Activated T-helper 2 cell treated with anti-CD3 and anti-CD28 coated beads, Interferon-gamma antibody, Interleukin-2, Interleukin-4, amounts not matched to agents 10 μg/mL and 5 μg/mL and 100 μg/mL, durations not matched to agents 14 hours and 24 hours and 36 hours (primary cell): ENCODE measurements around the gene PRDM1. TPM values are rescaled to one million over a fixed set of nuclear protein-coding genes. Genes with fewer than 3 reads are reported as not detected.
"Not testable (repeated sequence)": the region's sequence is repeated elsewhere in the genome, so short reads cannot be mapped to it uniquely, and the experiment has no call there.

Experiments used
- DNase-seq: peaks from one replicate; pipeline ENCODE4 v3.0.0; 2021; ENCODE audit warnings: low spot score
- H3K27ac Mint-ChIP-seq: one replicate; pipeline ENCODE4 v1.8.0; 2021; ENCODE audit warnings: mixed read lengths
- H3K27me3 Mint-ChIP-seq: one replicate; pipeline ENCODE4 v1.8.0; 2021; ENCODE audit warnings: low read depth, mixed read lengths
- H3K36me3 Mint-ChIP-seq: one replicate; pipeline ENCODE4 v1.8.0; 2021; ENCODE audit warnings: low read depth, mixed read lengths
- H3K4me1 Mint-ChIP-seq: one replicate; pipeline ENCODE4 v1.8.0; 2021; ENCODE audit warnings: low read depth, mixed read lengths
- H3K4me3 Mint-ChIP-seq: one replicate; pipeline ENCODE4 v1.8.0; 2021; ENCODE audit warnings: low read depth, mild to moderate bottlenecking, moderate library complexity, mixed read lengths
- H3K9me3 Mint-ChIP-seq: one replicate; pipeline ENCODE4 v1.8.0; 2021; ENCODE audit warnings: mixed read lengths
- intact Hi-C: fragments of 100-400 bp; cut with micrococcal nuclease; formaldehyde crosslinking; loops from one replicate; pipeline ENCODE4 v1.15.1; 2023
- total RNA-seq: library from RNA; stranded (reverse); gene quantifications from 2 replicates; pipeline ENCODE4 v1.2.3, GENCODE V29; 2022

The PRDM1 gene
- total RNA-seq, 1 donor from 2014 or later = 52.3 TPM

- peak overlapping the region; percentile 98 for H3K27ac Mint-ChIP-seq
Measured at GRCh38 chr6:106142876-106143431, 56.8 kb downstream of the PRDM1 start.

GRCh38 chr6:106143665-106144064 lies 57.5 kb downstream of the PRDM1 start:
- Mint-ChIP-seq H3K27ac (peak overlapping the region; percentile 20), H3K9me3 (no peaks in the 10 kb centered on the region), H3K36me3 (no peaks in the 10 kb centered on the region), H3K4me1 (peaks cover 74% of the 10 kb centered on the region), H3K27me3 (no peaks in the 10 kb centered on the region), H3K4me3 (no peak overlapping the region)
- DNase-seq = no peak
- intact Hi-C loops = no loop called here

More at GRCh38 chr6:106142876-106143431, 56.8 kb downstream of the PRDM1 start:
- Mint-ChIP-seq H3K36me3 (no peaks in the 10 kb centered on the region), H3K9me3 (no peaks in the 10 kb centered on the region), H3K27me3 (no peaks in the 10 kb centered on the region), H3K4me3 (no peak overlapping the region), H3K4me1 (peaks cover 73% of the 10 kb centered on the region)
- intact Hi-C loops = no loop called here
- DNase-seq = no peak

GRCh38 chr6:106145144-106145543 lies 59.0 kb downstream of the PRDM1 start:
- H3K4me1 Mint-ChIP-seq = peaks cover 81% of the 10 kb centered on the region
- no peak overlapping the region for H3K27ac Mint-ChIP-seq
- H3K4me3 Mint-ChIP-seq = no peak overlapping the region
- no peak for DNase-seq
- H3K27me3 Mint-ChIP-seq = no peaks in the 10 kb centered on the region
- intact Hi-C loops = no loop called here
- no peaks in the 10 kb centered on the region for H3K36me3 Mint-ChIP-seq
- no peaks in the 10 kb centered on the region for H3K9me3 Mint-ChIP-seq

- Mint-ChIP-seq H3K27ac (peak overlapping the region; percentile 11), H3K36me3 (no peaks in the 10 kb centered on the region), H3K4me3 (no peak overlapping the region), H3K27me3 (no peaks in the 10 kb centered on the region), H3K9me3 (no peaks in the 10 kb centered on the region), H3K4me1 (peaks cover 75% of the 10 kb centered on the region)
- DNase-seq = no peak
- intact Hi-C loops = no loop called here
Measured at GRCh38 chr6:106145741-106146227, 59.6 kb downstream of the PRDM1 start.

GRCh38 chr6:106146852-106147351 lies 60.8 kb downstream of the PRDM1 start:
- Mint-ChIP-seq H3K27me3 (no peaks in the 10 kb centered on the region), H3K4me3 (no peak overlapping the region), H3K4me1 (peaks cover 69% of the 10 kb centered on the region), H3K36me3 (no peaks in the 10 kb centered on the region), H3K9me3 (no peaks in the 10 kb centered on the region), H3K27ac (no peak overlapping the region)
- intact Hi-C loops = no loop called here
- no peak for DNase-seq

GRCh38 chr6:106147476-106147875 lies 61.3 kb downstream of the PRDM1 start:
- no peaks in the 10 kb centered on the region for H3K27me3 Mint-ChIP-seq
- intact Hi-C loops = no loop called here
- H3K9me3 Mint-ChIP-seq = peaks cover 5% of the 10 kb centered on the region
- H3K4me3 Mint-ChIP-seq = no peak overlapping the region
- peaks cover 4% of the 10 kb centered on the region for H3K36me3 Mint-ChIP-seq
- peaks cover 69% of the 10 kb centered on the region for H3K4me1 Mint-ChIP-seq
- no peak for DNase-seq
- H3K27ac Mint-ChIP-seq = no peak overlapping the region

- Mint-ChIP-seq H3K27ac (peak overlapping the region; percentile 73), H3K4me1 (peaks cover 59% of the 10 kb centered on the region), H3K4me3 (no peak overlapping the region), H3K27me3 (no peaks in the 10 kb centered on the region), H3K36me3 (peaks cover 4% of the 10 kb centered on the region), H3K9me3 (peaks cover 9% of the 10 kb centered on the region)
- intact Hi-C loops = no loop called here
- DNase-seq = peak; percentile 33
Measured at GRCh38 chr6:106149472-106150069, 63.4 kb downstream of the PRDM1 start.

GRCh38 chr6:106152476-106152875 lies 66.3 kb downstream of the PRDM1 start:
- DNase-seq, H3K4me3 Mint-ChIP-seq, H3K36me3 Mint-ChIP-seq, H3K9me3 Mint-ChIP-seq, H3K27me3 Mint-ChIP-seq: not testable (repeated sequence)
- H3K4me1 Mint-ChIP-seq = peaks cover 41% of the 10 kb centered on the region
- intact Hi-C loops = loop anchor here (1.0 kb wide), 1 partner anchor 12 kb away; no protein-coding TSS in a partner anchor
- peak overlapping the region; percentile 18 for H3K27ac Mint-ChIP-seq

GRCh38 chr6:106152952-106153351 lies 66.8 kb downstream of the PRDM1 start:
- Mint-ChIP-seq H3K27ac (no peak overlapping the region), H3K4me3 (no peak overlapping the region), H3K27me3 (no peaks in the 10 kb centered on the region), H3K4me1 (peaks cover 41% of the 10 kb centered on the region), H3K9me3 (peaks cover 9% of the 10 kb centered on the region), H3K36me3 (peaks cover 4% of the 10 kb centered on the region)
- no peak for DNase-seq
- intact Hi-C loops = loop anchor here (1.0 kb wide), 1 partner anchor 11 kb away; no protein-coding TSS in a partner anchor

- peaks cover 32% of the 10 kb centered on the region for H3K4me1 Mint-ChIP-seq
- peaks cover 4% of the 10 kb centered on the region for H3K36me3 Mint-ChIP-seq
- no peaks in the 10 kb centered on the region for H3K27me3 Mint-ChIP-seq
- H3K27ac Mint-ChIP-seq = no peak overlapping the region
- no peak overlapping the region for H3K4me3 Mint-ChIP-seq
- DNase-seq = no peak
- intact Hi-C loops = no loop called here
- peaks cover 9% of the 10 kb centered on the region for H3K9me3 Mint-ChIP-seq
Measured at GRCh38 chr6:106154326-106154725, 68.2 kb downstream of the PRDM1 start.

- H3K27me3 Mint-ChIP-seq = no peaks in the 10 kb centered on the region
- H3K9me3 Mint-ChIP-seq = peaks cover 9% of the 10 kb centered on the region
- peaks cover 4% of the 10 kb centered on the region for H3K36me3 Mint-ChIP-seq
- no peak overlapping the region for H3K4me3 Mint-ChIP-seq
- H3K4me1 Mint-ChIP-seq = peaks cover 33% of the 10 kb centered on the region
- intact Hi-C loops = no loop called here
- no peak overlapping the region for H3K27ac Mint-ChIP-seq
- DNase-seq = no peak
Measured at GRCh38 chr6:106155219-106155830, 69.2 kb downstream of the PRDM1 start.

GRCh38 chr6:106156413-106156812 lies 70.3 kb downstream of the PRDM1 start:
- Mint-ChIP-seq H3K36me3 (peaks cover 4% of the 10 kb centered on the region), H3K27me3 (no peaks in the 10 kb centered on the region), H3K9me3 (peaks cover 9% of the 10 kb centered on the region), H3K27ac (no peak overlapping the region), H3K4me3 (no peak overlapping the region), H3K4me1 (peaks cover 34% of the 10 kb centered on the region)
- no peak for DNase-seq
- intact Hi-C loops = no loop called here

- intact Hi-C loops = no loop called here
- no peak overlapping the region for H3K27ac Mint-ChIP-seq
- DNase-seq = no peak
- peaks cover 9% of the 10 kb centered on the region for H3K9me3 Mint-ChIP-seq
- no peak overlapping the region for H3K4me3 Mint-ChIP-seq
- H3K4me1 Mint-ChIP-seq = peaks cover 36% of the 10 kb centered on the region
- peaks cover 4% of the 10 kb centered on the region for H3K36me3 Mint-ChIP-seq
- no peaks in the 10 kb centered on the region for H3K27me3 Mint-ChIP-seq
Measured at GRCh38 chr6:106156863-106157262, 70.7 kb downstream of the PRDM1 start.
